Sigmoid colon (tissue), 7 donors: ENCODE measurements around the gene DTNA. TPM values are rescaled to one million over a fixed set of nuclear protein-coding genes. Genes with fewer than 3 reads are reported as not detected.

Experiments
- DNase-seq: peaks from one replicate; pipeline ENCODE4 v3.0.0-alpha.2; 2019
- H3K27ac ChIP-seq, 4 donors: fragments of 200-600 bp; sonication (generic); one replicate each; pipeline ENCODE4 v1.5.1; 2016 to 2019; ENCODE audit warnings: mild to moderate bottlenecking in 1 of 4
- H3K27me3 ChIP-seq, 3 donors: fragments of 200-600 bp; sonication (generic); one replicate each; pipeline ENCODE4 v1.5.1; 2019; ENCODE audit warnings: mild to moderate bottlenecking in 1 of 3
- H3K36me3 ChIP-seq, 4 donors: fragments of 200-600 bp; sonication (generic); one replicate each; pipeline ENCODE4 v1.5.1; 2016 to 2019
- H3K4me1 ChIP-seq, 4 donors: fragments of 200-600 bp; sonication (generic); one replicate each; pipeline ENCODE4 v1.5.1; 2017 to 2019
- H3K4me3 ChIP-seq, 4 donors: fragments of 200-600 bp; sonication (generic); one replicate each; pipeline ENCODE4 v1.5.1; 2017 to 2019; ENCODE audit warnings: mild to moderate bottlenecking in 2 of 4, moderate library complexity in 1 of 4
- H3K9me3 ChIP-seq, 4 donors: fragments of 200-600 bp in 3 of 4; sonication (generic) in 3 of 4; one replicate each; pipeline versions ENCODE4 v1.5.1 to v1.6.1; 2013 to 2019
- EP300 ChIP-seq, 4 donors: sonication (generic); formaldehyde crosslinking; IDR thresholded peaks; one replicate each; pipeline ENCODE4 v1.6.1; 2017; ENCODE audit warnings: antibody characterized with exemption in 4 of 4
- POLR2A ChIP-seq, 2 donors: fragments of 450-650 bp; IDR thresholded peaks; one replicate each; pipeline ENCODE4 v1.6.1; 2016; ENCODE audit warnings: antibody characterized with exemption in 2 of 2, mild to moderate bottlenecking in 2 of 2, moderate library complexity in 2 of 2
- POLR2AphosphoS5 ChIP-seq, 4 donors: sonication (generic); formaldehyde crosslinking; IDR thresholded peaks; one replicate each; pipeline ENCODE4 v1.6.1; 2017; ENCODE audit warnings: antibody characterized with exemption in 4 of 4
- WGBS, 2 donors: extraction: QIAGEN DNeasy Blood & Tissue Kit; methylation state at CpG; one replicate each; pipeline ENCODE4 v1.1.7; 2013; 5-methylcytosine and 5-hydroxymethylcytosine counted together
- intact Hi-C: fragments of 100-400 bp; cut with DNase I; formaldehyde crosslinking; loops from one replicate; pipeline ENCODE4 v1.15.1; 2023
- polyA plus RNA-seq, 3 donors: library from polyadenylated mRNA; stranded (reverse); fragments of 200-250 nt; gene quantifications; one replicate each; pipeline ENCODE4 v1.2.3, GENCODE V29; 2013
- total RNA-seq, 4 donors: library from RNA; depleted of rRNA; stranded (reverse); fragments of >200 nt; gene quantifications; one replicate each; pipeline ENCODE4 v1.1.0, GENCODE V29; 2016
- TF ChIP-seq, protein P1 (sequence below), 4 experiments: fragments of 450-650 bp in 3 of 4; fragments of 200-600 bp in 1 of 4; IDR thresholded peaks; one replicate each; pipeline ENCODE4 v1.5.1; 2016 to 2019; ENCODE audit warnings: antibody characterized with exemption in 4 of 4, mild to moderate bottlenecking in 3 of 4, moderate library complexity in 2 of 4
- donor health status: healthy with polysubstance abuse.
- donor health status: Bipolar disorder and iron deficiency.
- donor health status: healthy.

Gene DTNA
- total and polyA plus RNA-seq, 7 donors, result 1.4 to 140 (median 71.9) TPM

- H3K27ac ChIP-seq, result no peak overlapping the region
- no peaks in the 10 kb centered on the region for H3K4me1 ChIP-seq
- 88 to 92% methylated on average over 3 of the region's 3 CpGs for WGBS, 2 donors
- H3K4me3 ChIP-seq, result no peak overlapping the region
- no peak for DNase-seq
- H3K27me3 ChIP-seq, result no peaks in the 10 kb centered on the region
- no peaks in the 10 kb centered on the region for H3K9me3 ChIP-seq
- H3K36me3 ChIP-seq, result peaks cover 0 to 63% (median 12%) of the 10 kb centered on the region in 4 donors
- intact Hi-C loops, result no loop called here
- no peak for TF ChIP-seq POLR2AphosphoS5 (IDR thresholded peaks at IDR 0.05)
- TF ChIP-seq, protein P1, sequence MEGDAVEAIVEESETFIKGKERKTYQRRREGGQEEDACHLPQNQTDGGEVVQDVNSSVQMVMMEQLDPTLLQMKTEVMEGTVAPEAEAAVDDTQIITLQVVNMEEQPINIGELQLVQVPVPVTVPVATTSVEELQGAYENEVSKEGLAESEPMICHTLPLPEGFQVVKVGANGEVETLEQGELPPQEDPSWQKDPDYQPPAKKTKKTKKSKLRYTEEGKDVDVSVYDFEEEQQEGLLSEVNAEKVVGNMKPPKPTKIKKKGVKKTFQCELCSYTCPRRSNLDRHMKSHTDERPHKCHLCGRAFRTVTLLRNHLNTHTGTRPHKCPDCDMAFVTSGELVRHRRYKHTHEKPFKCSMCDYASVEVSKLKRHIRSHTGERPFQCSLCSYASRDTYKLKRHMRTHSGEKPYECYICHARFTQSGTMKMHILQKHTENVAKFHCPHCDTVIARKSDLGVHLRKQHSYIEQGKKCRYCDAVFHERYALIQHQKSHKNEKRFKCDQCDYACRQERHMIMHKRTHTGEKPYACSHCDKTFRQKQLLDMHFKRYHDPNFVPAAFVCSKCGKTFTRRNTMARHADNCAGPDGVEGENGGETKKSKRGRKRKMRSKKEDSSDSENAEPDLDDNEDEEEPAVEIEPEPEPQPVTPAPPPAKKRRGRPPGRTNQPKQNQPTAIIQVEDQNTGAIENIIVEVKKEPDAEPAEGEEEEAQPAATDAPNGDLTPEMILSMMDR (IDR thresholded peaks at IDR 0.05), result no peak
These were observed 147.2 kb downstream of the DTNA start for GRCh38 chr18:34857320-34857719.

- Histone ChIP-seq H3K9me3 (no peaks in the 10 kb centered on the region), H3K27me3 (no peaks in the 10 kb centered on the region), H3K36me3 (peaks cover 0 to 57% (median 10%) of the 10 kb centered on the region in 4 donors), H3K27ac (no peak overlapping the region), H3K4me3 (no peak overlapping the region), H3K4me1 (no peaks in the 10 kb centered on the region)
- intact Hi-C loops, result no loop called here
- 88 to 90% methylated on average over 5 of the region's 5 CpGs for WGBS, 2 donors
- DNase-seq, result no peak
- no peak for TF ChIP-seq POLR2AphosphoS5 (IDR thresholded peaks at IDR 0.05)
- no peak for TF ChIP-seq POLR2A (IDR thresholded peaks at IDR 0.05)
- TF ChIP-seq EP300 (IDR thresholded peaks at IDR 0.05), result no peak
- TF ChIP-seq, protein P1 (IDR thresholded peaks at IDR 0.05), result no peak
These were observed 148.1 kb downstream of the DTNA start for GRCh38 chr18:34858188-34858587.

- DNase-seq, result no peak
- Histone ChIP-seq H3K4me3 (no peak overlapping the region), H3K27me3 (no peaks in the 10 kb centered on the region), H3K27ac (no peak overlapping the region), H3K9me3 (no peaks in the 10 kb centered on the region), H3K36me3 (peaks cover 0 to 57% (median 10%) of the 10 kb centered on the region in 4 donors), H3K4me1 (no peaks in the 10 kb centered on the region)
- no peak for TF ChIP-seq EP300 (IDR thresholded peaks at IDR 0.05)
- TF ChIP-seq, protein P1 (IDR thresholded peaks at IDR 0.05), result no peak
- no peak for TF ChIP-seq POLR2AphosphoS5 (IDR thresholded peaks at IDR 0.05)
- no peak for TF ChIP-seq POLR2A (IDR thresholded peaks at IDR 0.05)
- intact Hi-C loops, result no loop called here
- WGBS, 2 donors, result 75 to 91% methylated on average over 7 of the region's 7 CpGs
These were observed 149.4 kb downstream of the DTNA start for GRCh38 chr18:34859496-34859895.

GRCh38 chr18:34862561-34862960 lies 152.5 kb downstream of the DTNA start:
- no peaks in the 10 kb centered on the region for H3K9me3 ChIP-seq
- TF ChIP-seq, protein P1 (IDR thresholded peaks at IDR 0.05), result no peak
- TF ChIP-seq EP300 (IDR thresholded peaks at IDR 0.05), result no peak
- no peak for TF ChIP-seq POLR2AphosphoS5 (IDR thresholded peaks at IDR 0.05)
- no peak for TF ChIP-seq POLR2A (IDR thresholded peaks at IDR 0.05)
- no peak overlapping the region for H3K4me3 ChIP-seq
- DNase-seq, result no peak
- H3K27me3 ChIP-seq, result no peaks in the 10 kb centered on the region
- H3K36me3 ChIP-seq, result peaks cover 0 to 61% (median 10%) of the 10 kb centered on the region in 4 donors
- 80 to 88% methylated on average over 3 of the region's 3 CpGs for WGBS, 2 donors
- intact Hi-C loops, result no loop called here
- H3K27ac ChIP-seq, result no peak overlapping the region
- no peaks in the 10 kb centered on the region for H3K4me1 ChIP-seq

- 95 to 98% methylated on average over 3 of the region's 3 CpGs for WGBS, 2 donors
- Histone ChIP-seq H3K36me3 (peaks cover 0 to 52% (median 2%) of the 10 kb centered on the region in 4 donors), H3K4me1 (peaks cover 0 to 3% (median 0%) of the 10 kb centered on the region in 4 donors), H3K9me3 (no peaks in the 10 kb centered on the region), H3K27ac (no peak overlapping the region), H3K4me3 (no peak overlapping the region), H3K27me3 (no peaks in the 10 kb centered on the region)
- intact Hi-C loops, result no loop called here
- no peak for DNase-seq
- no peak for TF ChIP-seq POLR2AphosphoS5 (IDR thresholded peaks at IDR 0.05)
- TF ChIP-seq, protein P1 (IDR thresholded peaks at IDR 0.05), result no peak
- TF ChIP-seq EP300 (IDR thresholded peaks at IDR 0.05), result no peak
- no peak for TF ChIP-seq POLR2A (IDR thresholded peaks at IDR 0.05)
These were observed 153.6 kb downstream of the DTNA start for GRCh38 chr18:34863702-34864101.
